Calu3 (cell line): ENCODE data around the gene TCEAL7. TPM values are rescaled to one million over a fixed set of nuclear protein-coding genes. Genes with fewer than 3 reads are reported as not detected.

Experiments used
- BruUV-seq: library from RNA; stranded (reverse); fragments of 400-500 nt; replicated peaks from 2 replicates; lab custom pipeline; 2021; lab: Mats Ljungman, UMichigan
- CTCF ChIA-PET: fragments of 300-600 bp; sonication (Branson Sonifier 250); formaldehyde crosslinking; loops from one replicate; lab custom pipeline; 2022; ENCODE audit warnings: antibody characterized with exemption; lab: Charles Lee
- DNase-seq: peaks from one replicate; pipeline ENCODE4 v3.0.0; 2022
- H3K27ac Mint-ChIP-seq: one replicate; pipeline ENCODE4 v1.8.0; 2022; ENCODE audit warnings: mixed read lengths; ENCODE audit not compliant: unreplicated experiment
- H3K27me3 Mint-ChIP-seq: one replicate; pipeline ENCODE4 v1.8.0; 2022; ENCODE audit warnings: mixed read lengths; ENCODE audit not compliant: unreplicated experiment
- H3K36me3 Mint-ChIP-seq: one replicate; pipeline ENCODE4 v1.8.0; 2022; ENCODE audit warnings: mild to moderate bottlenecking, moderate library complexity, mixed read lengths; ENCODE audit not compliant: insufficient read depth, unreplicated experiment
- H3K4me1 Mint-ChIP-seq: one replicate; pipeline ENCODE4 v1.8.0; 2022; ENCODE audit warnings: mild to moderate bottlenecking, low read depth, mixed read lengths; ENCODE audit not compliant: unreplicated experiment
- H3K4me3 Mint-ChIP-seq: one replicate; pipeline ENCODE4 v1.8.0; 2022; ENCODE audit warnings: mild to moderate bottlenecking, low read depth, moderate library complexity, mixed read lengths; ENCODE audit not compliant: unreplicated experiment
- H3K9me3 Mint-ChIP-seq: one replicate; pipeline ENCODE4 v1.8.0; 2022; ENCODE audit warnings: low read depth, mixed read lengths; ENCODE audit not compliant: unreplicated experiment
- intact Hi-C: fragments of 100-400 bp; cut with micrococcal nuclease; formaldehyde crosslinking; loops from one replicate; pipeline ENCODE4 v1.10.0; 2022; ENCODE audit not compliant: unreplicated experiment
- total RNA-seq: library from RNA; stranded (reverse); gene quantifications from 2 replicates; pipeline ENCODE4 v1.2.3, GENCODE V29; 2022
- TF ChIP-seq, protein P1 (sequence below): fragments of 200-600 bp; IDR thresholded peaks from one replicate; pipeline ENCODE4 v1.8.0; 2022; ENCODE audit warnings: antibody characterized with exemption; ENCODE audit not compliant: unreplicated experiment

TCEAL7 gene
- total RNA-seq, 1 experiment from 2014 or later: not detected

DNA sequence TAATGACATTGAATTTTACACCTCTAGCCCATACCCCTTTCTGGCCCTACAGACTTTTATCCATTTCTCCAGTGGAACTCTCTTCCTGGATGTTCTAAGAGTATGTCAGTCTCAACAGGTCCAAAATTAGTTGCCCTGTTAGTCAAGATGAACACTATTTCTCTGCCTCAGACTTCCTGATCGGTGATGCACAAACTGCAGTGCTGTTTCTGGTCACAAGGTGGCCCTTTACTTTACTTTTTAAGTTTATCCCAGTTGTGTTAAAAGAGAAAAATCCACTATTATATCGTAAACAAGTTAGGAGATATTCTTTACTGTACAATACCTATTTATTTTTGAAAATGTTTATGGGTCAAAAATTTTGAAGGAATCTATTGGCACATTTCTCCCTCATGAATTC is 13.1 kb downstream of the TCEAL7 start:
- H3K36me3 Mint-ChIP-seq: no peaks in the 10 kb centered on the region
- BruUV-seq: no TSS peak
- TF ChIP-seq, protein P1, sequence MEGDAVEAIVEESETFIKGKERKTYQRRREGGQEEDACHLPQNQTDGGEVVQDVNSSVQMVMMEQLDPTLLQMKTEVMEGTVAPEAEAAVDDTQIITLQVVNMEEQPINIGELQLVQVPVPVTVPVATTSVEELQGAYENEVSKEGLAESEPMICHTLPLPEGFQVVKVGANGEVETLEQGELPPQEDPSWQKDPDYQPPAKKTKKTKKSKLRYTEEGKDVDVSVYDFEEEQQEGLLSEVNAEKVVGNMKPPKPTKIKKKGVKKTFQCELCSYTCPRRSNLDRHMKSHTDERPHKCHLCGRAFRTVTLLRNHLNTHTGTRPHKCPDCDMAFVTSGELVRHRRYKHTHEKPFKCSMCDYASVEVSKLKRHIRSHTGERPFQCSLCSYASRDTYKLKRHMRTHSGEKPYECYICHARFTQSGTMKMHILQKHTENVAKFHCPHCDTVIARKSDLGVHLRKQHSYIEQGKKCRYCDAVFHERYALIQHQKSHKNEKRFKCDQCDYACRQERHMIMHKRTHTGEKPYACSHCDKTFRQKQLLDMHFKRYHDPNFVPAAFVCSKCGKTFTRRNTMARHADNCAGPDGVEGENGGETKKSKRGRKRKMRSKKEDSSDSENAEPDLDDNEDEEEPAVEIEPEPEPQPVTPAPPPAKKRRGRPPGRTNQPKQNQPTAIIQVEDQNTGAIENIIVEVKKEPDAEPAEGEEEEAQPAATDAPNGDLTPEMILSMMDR: peak; percentile 36
- DNase-seq: peak; percentile 43
- no peaks in the 10 kb centered on the region for H3K27me3 Mint-ChIP-seq
- no peak overlapping the region for H3K27ac Mint-ChIP-seq
- no peaks in the 10 kb centered on the region for H3K4me1 Mint-ChIP-seq
- H3K9me3 Mint-ChIP-seq: no peaks in the 10 kb centered on the region
- H3K4me3 Mint-ChIP-seq: no peak overlapping the region
- intact Hi-C loops: loop anchor here (1.0 to 5.0 kb wide), 2 partner anchors 121 to 131 kb away; no protein-coding TSS in a partner anchor
- CTCF ChIA-PET: no interaction called here

DNA sequence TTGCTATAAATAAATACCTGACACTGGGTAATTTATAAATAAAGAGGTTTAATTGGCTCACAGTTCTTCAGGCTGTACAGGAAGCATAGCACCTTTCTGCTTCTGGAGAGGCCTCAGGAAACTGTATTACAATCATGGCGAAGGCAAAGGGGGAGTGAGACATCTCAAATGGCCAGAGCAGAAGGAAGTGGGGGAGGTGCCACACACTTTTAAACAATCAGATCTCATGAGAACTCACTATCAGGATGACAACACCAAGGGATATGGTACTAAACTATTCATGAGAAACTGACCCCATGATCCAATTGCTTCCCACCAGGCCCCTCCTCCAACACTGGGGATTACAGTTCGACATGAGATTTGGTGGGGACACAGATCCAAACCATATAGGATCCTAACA is 14.6 kb downstream of the TCEAL7 start:
- Mint-ChIP-seq H3K36me3 (no peaks in the 10 kb centered on the region), H3K9me3 (no peaks in the 10 kb centered on the region), H3K27me3 (no peaks in the 10 kb centered on the region), H3K27ac (no peak overlapping the region), H3K4me3 (no peak overlapping the region), H3K4me1 (no peaks in the 10 kb centered on the region)
- TF ChIP-seq, protein P1: no peak
- no TSS peak for BruUV-seq
- DNase-seq: no peak
- intact Hi-C loops: loop anchor here (5.0 kb wide), 1 partner anchor 132 kb away; no protein-coding TSS in a partner anchor
- CTCF ChIA-PET: no interaction called here

DNA sequence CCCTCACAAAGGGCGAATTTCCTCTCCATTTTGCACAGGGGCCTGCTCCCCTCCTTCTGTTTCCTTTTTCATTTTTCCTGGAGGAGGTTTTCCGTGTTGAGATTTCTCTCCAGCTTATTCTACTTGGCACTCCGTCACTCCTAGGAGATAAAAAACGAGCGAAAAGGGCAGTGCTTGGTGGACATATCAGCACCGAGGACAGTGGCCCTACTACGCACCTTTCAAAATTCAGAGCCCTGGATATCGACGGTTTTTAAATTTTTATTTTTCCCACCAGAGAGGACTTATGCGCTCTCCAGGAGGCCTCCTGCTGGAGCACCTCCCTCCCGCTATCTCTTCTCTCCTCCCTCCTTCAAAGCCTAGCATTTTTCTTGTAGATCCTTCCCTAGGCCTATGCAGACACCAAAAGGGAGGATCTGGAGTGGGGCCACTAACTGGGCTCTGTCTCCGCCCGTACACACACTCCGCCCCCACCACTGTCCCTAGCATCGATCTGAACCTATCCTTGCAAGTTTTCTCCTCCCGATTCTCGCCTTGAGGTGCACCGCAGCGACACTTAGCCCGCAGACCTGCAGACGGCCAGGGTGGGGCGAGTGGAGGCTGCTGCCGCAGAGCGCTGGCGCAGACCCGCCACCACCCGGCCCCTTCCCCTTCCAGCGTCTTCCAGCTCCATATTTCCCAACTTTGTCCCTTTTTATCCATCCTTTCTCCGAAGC is 17.8 kb downstream of the TCEAL7 start:
- no peak overlapping the region for H3K4me3 Mint-ChIP-seq
- TF ChIP-seq, protein P1: no peak
- BruUV-seq: no TSS peak
- CTCF ChIA-PET: no interaction called here
- H3K27ac Mint-ChIP-seq: no peak overlapping the region
- peaks cover 8% of the 10 kb centered on the region for H3K4me1 Mint-ChIP-seq
- no peaks in the 10 kb centered on the region for H3K36me3 Mint-ChIP-seq
- intact Hi-C loops: no loop called here
- H3K9me3 Mint-ChIP-seq: no peaks in the 10 kb centered on the region
- DNase-seq: no peak
- no peaks in the 10 kb centered on the region for H3K27me3 Mint-ChIP-seq

DNA sequence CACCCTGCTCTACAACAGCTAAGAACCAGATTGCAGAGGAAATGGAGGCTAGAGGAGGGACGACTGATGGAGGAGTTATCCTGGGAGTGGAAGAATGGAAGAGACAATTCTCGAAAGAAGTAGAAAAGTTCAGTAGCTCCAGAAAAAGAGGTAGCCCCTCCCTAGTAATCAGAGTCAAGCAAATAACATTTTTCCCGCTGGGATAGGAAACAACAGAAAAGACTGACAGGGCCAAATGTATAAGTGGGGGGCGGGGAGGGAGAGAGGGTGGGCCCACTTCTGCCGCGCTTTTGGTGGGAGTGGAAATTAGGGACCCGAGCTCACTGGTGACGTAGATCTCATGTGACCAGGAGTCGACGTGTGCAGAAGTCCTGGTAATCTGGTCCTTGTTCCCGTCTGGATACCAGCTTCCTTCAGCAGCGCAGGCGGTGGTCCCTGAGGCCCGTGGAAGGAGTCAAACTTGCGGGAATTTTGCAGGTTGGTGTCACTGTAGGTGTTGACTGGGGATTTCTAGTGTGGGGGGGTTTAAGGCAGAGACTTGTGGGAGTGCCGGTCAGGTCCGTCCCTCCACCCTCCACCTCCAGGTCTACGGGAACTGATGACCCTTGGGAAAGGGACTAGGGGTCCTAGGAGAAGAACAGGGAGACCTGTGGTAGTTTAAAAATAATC is 26.2 kb downstream of the TCEAL7 start, which contains the start of gene TCEAL9:
TCEAL9 (plus strand) TSS at position 377 of the 669 bp plus-strand sequence. CDS start 1,179 bp downstream, outside the sequence.
- DNase-seq: peak; percentile 30
- Mint-ChIP-seq H3K27ac (peak within 1 kb of the TSS; percentile 93), H3K27me3 (no peaks in the 10 kb centered on the region), H3K36me3 (peaks cover 23% of the 10 kb centered on the region), H3K4me1 (peaks cover 25% of the 10 kb centered on the region), H3K4me3 (peak within 1 kb of the TSS; percentile 86), H3K9me3 (no peaks in the 10 kb centered on the region)
- CTCF ChIA-PET: no interaction called here
- no TSS peak for BruUV-seq
- intact Hi-C loops: no loop called here
- TF ChIP-seq, protein P1: no peak
